GM12864 (cell line): ENCODE data around the gene TARS3.

ENCODE experiments used
- DNase-seq: peaks from one replicate; pipeline ENCODE4 v3.0.0-alpha.2; 2011; ENCODE audit warnings: low read depth
- H3K4me3 ChIP-seq: 2 replicates; pipeline ENCODE4 v1.5.1; 2011; ENCODE audit warnings: mild to moderate bottlenecking, low read depth, low read length, control low read depth
- TF ChIP-seq, protein P1 (sequence below): IDR thresholded peaks from 2 replicates; pipeline ENCODE4 v1.5.1; 2011; ENCODE audit warnings: low read depth, mild to moderate bottlenecking, moderate library complexity, low read length, control low read depth, inconsistent platforms; ENCODE audit errors: missing control alignments

TARS3 gene

DNA sequence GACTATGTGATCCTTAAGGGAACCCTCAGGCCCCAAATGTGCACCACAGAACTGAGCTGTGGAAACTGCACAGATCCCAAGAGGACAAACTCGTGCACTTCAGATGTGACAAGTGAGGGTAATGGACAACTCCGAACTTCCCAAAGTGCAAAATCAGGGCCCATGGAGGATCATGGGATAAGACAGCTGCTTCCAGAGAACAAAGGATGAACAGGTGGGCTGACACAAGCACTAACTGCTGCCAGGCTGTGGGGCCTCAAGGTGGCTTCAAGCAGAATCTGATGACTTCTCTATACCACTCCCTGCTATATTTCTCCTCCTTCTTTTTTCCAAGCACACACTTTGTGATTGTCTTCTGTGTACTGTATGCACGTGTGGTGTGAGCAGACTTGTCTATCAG is 5.4 kb downstream of the TARS3 start:
- TF ChIP-seq, protein P1, sequence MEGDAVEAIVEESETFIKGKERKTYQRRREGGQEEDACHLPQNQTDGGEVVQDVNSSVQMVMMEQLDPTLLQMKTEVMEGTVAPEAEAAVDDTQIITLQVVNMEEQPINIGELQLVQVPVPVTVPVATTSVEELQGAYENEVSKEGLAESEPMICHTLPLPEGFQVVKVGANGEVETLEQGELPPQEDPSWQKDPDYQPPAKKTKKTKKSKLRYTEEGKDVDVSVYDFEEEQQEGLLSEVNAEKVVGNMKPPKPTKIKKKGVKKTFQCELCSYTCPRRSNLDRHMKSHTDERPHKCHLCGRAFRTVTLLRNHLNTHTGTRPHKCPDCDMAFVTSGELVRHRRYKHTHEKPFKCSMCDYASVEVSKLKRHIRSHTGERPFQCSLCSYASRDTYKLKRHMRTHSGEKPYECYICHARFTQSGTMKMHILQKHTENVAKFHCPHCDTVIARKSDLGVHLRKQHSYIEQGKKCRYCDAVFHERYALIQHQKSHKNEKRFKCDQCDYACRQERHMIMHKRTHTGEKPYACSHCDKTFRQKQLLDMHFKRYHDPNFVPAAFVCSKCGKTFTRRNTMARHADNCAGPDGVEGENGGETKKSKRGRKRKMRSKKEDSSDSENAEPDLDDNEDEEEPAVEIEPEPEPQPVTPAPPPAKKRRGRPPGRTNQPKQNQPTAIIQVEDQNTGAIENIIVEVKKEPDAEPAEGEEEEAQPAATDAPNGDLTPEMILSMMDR = no peak
- DNase-seq = no peak
- no peak overlapping the region for H3K4me3 ChIP-seq

GRCh38 chr15:101712078-101712477 is 12.2 kb downstream of the TARS3 start:
- no peak for DNase-seq
- TF ChIP-seq, protein P1 = no peak
- no peak overlapping the region for H3K4me3 ChIP-seq

GRCh38 chr15:101710806-101711205 is 13.5 kb downstream of the TARS3 start:
- TF ChIP-seq, protein P1 = no peak
- no peak for DNase-seq
- H3K4me3 ChIP-seq = no peak overlapping the region

GRCh38 chr15:101709466-101709865 is 14.8 kb downstream of the TARS3 start:
- TF ChIP-seq, protein P1 = no peak
- H3K4me3 ChIP-seq = no peak overlapping the region
- DNase-seq = no peak

- no peak for DNase-seq
- no peak overlapping the region for H3K4me3 ChIP-seq
- TF ChIP-seq, protein P1 = no peak
These were observed 16.3 kb downstream of the TARS3 start for GRCh38 chr15:101707983-101708382.

DNA sequence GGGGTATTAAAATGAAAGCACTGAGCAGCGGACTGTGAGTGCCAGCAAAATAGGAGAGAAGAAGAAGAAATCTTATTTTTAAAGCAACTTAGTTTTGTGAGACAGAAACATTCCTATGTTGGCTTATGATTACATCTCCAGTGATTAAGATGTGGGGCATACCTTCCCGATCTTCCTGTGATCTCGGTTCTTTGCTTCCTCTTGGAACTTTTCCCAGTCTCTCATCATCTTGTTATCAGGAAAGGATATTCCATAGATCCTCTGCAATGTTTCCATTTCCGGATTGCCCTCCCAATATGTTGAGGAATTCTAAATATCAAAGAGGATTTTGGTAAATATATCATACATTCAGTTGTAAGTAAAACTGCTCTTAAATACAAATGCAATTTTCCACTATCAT is 22.2 kb downstream of the TARS3 start:
- no peak overlapping the region for H3K4me3 ChIP-seq
- DNase-seq = no peak
- TF ChIP-seq, protein P1 = no peak

- DNase-seq = no peak
- no peak overlapping the region for H3K4me3 ChIP-seq
- TF ChIP-seq, protein P1 = no peak
These were observed 26.0 kb downstream of the TARS3 start for GRCh38 chr15:101698314-101698713.
